ENCODE data around the gene OR10AD1. TPM values are rescaled to one million over a fixed set of nuclear protein-coding genes. Genes with fewer than 3 reads are reported as not detected.
"Not testable (repeated sequence)": the region's sequence is repeated elsewhere in the genome, so short reads cannot be mapped to it uniquely, and the experiment has no call there.

Gene OR10AD1, protein sequence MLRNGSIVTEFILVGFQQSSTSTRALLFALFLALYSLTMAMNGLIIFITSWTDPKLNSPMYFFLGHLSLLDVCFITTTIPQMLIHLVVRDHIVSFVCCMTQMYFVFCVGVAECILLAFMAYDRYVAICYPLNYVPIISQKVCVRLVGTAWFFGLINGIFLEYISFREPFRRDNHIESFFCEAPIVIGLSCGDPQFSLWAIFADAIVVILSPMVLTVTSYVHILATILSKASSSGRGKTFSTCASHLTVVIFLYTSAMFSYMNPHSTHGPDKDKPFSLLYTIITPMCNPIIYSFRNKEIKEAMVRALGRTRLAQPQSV
- total RNA-seq = not detected

DNA sequence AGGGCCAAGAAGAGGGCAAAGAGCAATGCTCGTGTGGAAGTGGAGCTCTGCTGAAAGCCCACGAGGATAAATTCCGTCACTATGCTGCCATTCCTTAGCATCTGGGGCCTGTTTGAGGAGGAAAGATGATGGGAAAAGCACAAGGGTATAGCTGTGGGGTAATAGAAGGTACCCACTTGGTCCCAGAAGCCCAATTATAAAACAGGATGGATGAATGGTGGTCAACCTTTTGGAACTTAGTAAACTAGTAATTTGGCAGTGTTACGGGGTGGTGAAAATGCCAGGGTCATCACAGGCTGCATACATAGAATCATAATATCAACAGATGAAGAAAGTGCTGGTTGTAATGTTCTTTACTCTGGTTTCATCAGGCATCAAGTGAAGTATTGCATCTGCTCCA is at the start of gene OR10AD1:
Gene OR10AD1, minus strand, starts transcription at position 101 of the 400 bp plus-strand sequence. Its CDS starts 0 bp downstream, at position 101.
- no peak for DNase-seq

DNA sequence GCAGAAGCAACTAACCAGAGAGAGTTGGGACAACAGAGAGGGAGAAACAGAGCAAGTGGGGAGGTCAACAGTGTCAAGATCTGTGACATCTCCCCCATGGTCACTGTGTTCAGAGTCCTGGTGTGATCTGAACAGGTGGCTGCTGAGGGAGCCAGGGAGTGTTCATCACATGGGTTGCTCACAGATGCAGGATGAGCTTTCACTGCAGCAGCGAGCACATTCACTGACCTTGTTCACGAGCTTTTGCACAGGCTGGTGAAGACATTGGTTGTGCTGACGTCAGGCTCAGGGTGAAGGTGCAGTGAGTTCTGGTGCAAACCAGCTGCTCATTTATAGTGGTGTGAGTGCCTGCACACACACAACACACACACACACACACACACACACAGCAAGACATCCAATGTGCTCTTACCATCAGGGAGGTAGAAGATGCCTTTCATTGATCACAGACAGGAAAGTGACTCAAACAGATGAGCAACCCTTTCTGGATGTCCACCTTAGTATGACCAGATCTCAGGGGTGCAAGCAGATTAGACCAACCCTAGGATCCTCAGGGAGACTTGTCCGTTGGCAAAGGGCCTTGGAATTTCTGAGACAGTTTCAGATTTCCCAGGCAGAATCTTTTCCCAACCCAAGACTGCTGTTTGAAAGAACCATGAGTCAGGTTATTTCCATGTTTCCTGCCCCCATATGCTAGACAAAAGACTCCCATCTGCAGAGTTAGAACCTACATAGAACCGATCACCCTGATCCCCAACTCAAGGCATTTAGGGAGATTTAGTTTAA is 44.3 kb upstream of the OR10AD1 start:
- DNase-seq = no peak

DNA sequence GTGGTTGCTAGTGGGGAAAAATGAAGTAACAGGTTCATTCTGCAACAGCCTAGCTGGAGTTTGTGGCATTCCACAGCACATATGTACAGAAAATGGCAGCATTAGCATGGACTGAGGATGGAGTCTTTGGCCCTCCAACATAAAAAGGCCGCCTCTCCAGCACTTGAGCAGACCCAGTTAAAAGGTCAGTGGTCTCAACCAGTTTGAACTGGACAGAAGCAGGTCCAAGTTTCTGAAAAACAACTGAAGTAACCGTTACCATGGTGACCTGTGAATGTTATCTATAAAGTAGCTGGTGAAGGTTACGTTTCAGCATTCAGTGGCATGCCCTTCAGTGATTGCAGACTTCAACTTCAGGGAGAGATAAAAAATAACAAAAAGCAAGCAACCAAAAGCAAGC is 34.1 kb upstream of the OR10AD1 start:
- no peak for DNase-seq

DNA sequence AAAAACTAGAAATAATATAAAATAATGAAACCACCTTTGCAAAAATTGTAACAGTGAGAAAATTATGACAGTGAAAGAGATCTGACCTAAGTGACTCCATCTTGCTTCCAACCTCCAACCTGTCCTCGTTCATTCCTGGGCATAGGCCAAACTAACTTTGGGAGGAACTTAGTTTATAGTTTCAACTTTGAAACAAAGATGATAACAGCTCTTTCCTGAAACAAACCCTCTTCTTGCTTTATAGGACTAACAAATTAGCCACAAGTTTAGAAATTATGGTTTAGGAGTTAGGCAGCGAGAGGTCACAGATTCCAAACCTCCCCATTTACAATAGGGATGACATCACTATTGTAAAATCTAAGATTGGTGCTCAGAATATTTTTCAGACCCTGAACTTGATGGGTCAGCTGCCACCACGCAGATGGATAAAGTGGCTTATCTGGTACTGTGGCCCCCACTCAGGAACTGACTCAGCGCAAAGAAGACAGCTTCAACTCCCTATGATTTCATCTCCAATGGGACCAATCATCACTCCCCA is 32.8 kb upstream of the OR10AD1 start:
- DNase-seq = no peak

DNA sequence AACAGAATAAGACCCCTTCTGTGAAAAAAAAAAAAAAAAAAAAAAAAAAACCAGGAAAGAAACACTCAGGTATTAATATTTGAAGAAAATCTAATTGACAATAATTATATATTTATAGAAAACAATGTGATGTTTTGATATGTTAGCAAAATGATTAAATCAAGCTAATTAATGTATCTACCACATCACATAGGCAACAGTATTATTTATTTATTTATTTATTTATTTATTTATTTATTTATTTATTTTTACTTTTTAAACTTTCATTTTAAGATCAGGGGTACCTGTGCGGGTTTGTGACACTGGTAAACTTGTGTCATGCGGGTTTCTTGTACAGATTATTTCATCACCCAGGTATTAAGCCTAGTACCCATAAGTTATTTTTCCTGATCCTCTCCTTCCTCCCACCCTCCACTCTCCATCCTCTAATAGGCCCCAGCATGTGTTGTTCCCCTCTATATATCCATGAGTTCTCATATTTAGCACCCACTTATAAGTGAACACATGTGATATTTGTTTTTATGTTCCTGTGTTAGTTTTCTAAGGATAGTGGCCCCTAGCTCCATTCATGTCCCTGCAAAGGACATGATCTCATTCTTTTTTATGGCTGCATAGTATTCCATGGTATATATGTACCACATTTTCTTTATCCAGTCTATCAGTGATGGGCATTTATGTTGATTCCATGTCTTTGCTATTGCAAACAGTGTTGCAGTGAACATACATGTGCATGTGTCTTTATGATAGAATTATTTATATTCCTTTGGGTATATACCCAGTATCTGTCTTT is 28.3 kb upstream of the OR10AD1 start:
- DNase-seq = not testable (repeated sequence)

DNA sequence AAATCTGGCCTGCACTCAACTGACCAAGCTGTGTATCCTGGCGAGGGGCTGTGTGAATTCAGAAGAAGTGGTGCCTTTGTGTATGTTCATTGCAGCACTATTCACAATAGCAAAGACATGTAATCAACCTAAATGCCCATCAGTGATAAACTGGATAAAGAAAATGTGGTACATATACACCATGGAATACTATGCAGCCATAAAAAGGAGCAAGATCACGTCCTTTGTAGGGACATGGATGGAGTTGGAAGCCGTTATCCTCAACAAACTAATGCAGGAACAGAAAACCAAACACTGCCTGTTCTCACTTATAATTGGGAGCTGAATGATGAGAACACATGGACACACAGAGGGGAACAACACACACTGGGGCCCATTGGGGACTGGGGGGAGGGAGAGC is 21.4 kb upstream of the OR10AD1 start:
- DNase-seq = not testable (repeated sequence)

DNA sequence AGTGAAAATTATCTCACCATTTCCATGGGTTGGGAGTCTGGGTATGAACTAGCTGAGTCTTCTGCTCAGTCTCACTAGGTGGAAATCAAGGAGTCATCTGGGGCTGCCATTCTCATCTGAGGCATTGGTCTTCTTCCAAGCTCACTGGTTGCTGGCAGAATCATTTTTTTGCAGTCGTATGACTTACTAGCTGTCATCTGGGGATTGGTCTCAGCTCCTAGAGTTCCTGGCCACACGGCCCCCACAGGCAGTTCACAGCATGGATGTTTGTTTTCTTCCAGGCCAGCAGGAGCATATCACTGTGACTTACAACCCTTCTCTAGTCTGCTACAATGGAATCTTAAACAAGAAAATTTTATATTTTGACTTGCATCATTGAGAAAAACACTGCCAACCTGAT is 18.6 kb upstream of the OR10AD1 start:
- no peak for DNase-seq

DNA sequence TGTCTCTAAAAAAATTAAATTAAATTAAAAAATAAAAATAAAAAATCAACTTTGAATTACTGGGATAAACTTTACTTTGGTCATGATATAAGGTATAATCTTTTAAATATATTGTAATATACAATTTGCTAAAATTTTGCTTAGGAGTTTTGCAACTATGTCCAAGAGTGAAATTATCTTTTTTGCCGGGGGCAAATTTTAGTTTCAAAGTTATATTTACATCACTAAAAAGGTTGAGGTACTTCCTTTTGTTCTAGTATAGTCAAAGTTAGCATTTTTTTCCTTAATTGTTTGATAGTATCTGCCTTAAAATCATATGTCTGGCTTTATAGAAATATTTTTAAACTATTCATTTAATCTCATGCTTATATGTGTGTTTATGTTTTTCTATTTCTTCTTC is 17.6 kb upstream of the OR10AD1 start:
- no peak for DNase-seq

DNA sequence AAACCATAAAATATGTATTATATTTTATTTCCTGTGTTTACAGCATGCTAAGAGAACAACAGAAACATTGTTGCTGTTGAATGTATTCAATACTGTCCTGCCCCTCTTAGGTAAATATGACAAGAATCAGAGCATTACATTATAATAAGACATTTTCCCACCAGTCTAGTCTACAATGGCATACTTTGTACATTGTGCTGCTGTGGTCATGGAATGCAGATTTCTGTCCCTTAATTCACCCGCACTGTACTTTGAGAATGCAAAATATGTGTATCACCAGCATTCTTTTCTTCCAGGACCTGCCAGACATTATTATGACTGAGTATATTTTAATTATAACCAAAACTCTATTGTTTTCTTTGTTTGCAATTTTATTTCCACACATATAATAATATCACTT is 16.5 kb upstream of the OR10AD1 start:
- DNase-seq = no peak

DNA sequence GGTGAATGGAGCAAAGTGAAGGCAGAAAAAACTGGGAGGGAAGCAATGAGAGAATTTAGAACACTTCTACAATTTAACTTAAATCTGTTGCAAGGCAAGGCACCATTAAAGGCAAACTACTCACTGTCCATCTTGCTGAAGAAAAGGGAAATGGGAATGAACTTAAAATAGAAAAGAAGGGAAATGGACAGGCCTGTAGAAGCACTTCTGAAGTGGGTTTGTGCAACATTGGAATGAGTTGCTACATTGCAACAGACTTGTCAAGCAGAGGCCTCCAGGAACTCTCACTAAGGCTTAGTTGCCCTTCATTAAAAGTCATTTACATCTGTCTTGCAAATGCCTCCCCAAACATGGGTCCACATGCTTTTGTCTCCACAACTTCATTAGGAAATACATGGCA is 13.7 kb upstream of the OR10AD1 start:
- no peak for DNase-seq

DNA sequence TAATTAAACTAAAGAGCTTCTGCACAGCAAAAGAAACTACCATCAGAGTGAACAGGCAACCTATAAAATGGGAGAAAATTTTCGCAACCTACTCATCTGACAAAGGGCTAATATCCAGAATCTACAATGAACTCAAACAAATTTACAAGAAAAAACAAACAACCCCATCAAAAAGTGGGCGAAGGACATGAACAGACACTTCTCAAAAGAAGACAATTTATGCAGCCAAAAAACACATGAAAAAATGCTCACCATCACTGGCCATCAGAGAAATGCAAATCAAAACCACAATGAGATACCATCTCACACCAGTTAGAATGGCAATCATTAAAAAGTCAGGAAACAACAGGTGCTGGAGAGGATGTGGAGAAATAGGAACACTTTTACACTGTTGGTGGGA is 6.4 kb upstream of the OR10AD1 start:
- not testable (repeated sequence) for DNase-seq

DNA sequence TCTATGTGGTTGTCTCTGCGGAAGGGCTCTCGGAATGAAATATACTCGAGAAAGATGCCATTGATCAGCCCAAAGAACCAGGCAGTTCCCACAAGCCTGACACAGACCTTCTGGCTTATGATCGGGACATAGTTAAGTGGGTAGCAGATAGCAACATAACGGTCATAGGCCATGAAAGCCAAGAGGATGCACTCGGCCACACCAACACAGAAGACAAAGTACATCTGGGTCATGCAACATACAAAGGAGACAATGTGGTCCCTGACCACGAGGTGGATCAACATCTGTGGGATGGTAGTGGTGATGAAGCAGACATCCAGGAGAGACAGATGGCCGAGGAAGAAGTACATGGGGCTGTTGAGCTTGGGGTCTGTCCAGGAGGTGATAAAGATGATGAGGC is 326 bp downstream of the OR10AD1 start:
- DNase-seq = no peak

DNA sequence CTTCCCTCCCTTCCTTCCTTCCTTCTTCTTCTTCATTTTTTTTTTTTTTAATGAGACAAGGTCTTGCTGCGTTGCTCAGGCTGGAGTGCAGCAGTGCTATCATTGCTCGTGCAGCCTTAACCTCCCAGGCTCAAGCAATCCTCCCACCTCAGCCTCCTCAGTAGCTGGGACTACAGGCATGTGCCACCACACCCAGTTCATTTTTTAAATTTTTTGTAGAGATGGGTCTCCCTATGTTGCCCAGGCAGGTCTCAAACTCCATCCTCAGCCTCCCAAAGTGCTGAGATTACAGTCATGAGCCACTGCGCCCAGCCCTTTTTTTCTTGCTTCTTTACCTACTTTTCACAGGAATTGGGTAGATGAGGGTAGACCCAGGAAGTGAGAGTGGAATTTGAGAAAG is 1.6 kb downstream of the OR10AD1 start:
- DNase-seq = no peak

DNA sequence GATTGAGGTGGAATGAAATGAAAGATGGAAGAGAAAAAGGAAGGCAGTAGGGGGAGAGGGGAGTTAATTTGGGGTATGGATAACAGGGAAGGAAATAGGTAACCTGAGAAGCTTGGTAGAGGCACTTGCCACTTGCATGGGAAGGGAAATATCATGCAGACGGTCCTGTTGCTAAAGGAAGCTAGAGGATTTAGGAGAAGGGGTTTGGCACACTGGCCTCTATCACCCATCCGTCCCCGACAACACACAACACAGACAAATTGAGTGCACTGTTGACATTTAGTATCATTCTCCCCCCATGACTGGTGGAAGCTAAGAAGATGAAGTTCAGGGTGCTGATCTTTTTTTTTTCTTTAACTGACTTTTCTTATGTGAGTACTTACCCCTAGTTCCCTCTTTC is 2.0 kb downstream of the OR10AD1 start:
- DNase-seq = no peak

DNA sequence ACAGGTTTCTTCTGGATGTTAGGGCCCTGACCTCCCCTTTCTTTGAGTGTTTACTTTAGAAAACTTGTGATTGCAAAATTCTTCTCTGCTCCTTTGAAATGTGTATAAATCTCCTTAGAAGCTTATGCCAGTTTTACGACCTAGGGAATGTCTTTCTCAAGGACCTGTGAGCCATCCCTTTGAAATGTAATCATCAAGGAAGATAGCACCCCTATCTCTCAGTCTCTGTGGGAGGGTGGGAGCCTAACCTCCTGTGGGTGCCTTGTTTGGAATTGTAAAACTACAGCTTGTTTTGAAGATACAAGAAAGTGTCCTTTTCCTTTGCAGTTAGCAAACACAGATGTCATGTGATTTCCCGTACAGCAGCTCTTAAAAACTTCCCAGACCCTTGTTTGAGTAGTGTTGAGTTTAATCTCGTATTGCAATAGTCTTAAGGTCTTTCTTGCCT is 3.3 kb downstream of the OR10AD1 start:
- DNase-seq = no peak

DNA sequence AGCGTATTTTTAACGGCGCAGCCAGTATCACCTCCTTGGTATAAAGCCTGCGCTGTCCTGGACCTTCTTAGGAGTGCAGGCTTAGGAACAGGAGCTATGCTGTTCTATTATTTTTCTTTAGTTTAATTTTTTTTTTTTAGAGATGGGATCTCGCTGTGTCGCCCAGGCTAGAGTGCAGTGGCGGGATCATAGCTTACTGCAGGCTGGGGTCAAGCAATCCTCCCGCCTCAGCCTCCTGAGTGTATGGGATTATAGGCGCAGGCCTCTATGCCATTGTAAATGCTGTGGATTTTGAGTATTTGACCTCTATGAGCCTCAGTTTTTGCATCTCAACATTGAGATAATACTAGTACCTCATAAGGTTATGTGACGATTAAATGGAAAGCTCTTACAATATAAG is 4.1 kb downstream of the OR10AD1 start:
- DNase-seq = no peak

DNA sequence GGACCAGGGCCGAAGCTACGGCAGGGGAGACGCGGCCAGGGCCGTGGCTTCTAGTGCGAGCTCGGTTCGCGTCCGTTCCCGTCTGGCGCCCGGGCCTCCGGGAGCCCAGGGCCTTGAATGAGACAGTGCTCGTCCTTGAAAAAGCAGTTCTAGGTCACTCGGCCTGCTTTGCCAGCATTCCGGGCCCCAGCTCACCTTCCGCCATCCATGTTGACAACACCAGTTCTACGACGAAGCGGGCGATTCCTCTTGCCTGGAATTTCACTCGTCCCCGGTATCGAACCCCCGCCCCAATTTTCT is 4.5 kb downstream of the OR10AD1 start:
- no peak for DNase-seq

DNA sequence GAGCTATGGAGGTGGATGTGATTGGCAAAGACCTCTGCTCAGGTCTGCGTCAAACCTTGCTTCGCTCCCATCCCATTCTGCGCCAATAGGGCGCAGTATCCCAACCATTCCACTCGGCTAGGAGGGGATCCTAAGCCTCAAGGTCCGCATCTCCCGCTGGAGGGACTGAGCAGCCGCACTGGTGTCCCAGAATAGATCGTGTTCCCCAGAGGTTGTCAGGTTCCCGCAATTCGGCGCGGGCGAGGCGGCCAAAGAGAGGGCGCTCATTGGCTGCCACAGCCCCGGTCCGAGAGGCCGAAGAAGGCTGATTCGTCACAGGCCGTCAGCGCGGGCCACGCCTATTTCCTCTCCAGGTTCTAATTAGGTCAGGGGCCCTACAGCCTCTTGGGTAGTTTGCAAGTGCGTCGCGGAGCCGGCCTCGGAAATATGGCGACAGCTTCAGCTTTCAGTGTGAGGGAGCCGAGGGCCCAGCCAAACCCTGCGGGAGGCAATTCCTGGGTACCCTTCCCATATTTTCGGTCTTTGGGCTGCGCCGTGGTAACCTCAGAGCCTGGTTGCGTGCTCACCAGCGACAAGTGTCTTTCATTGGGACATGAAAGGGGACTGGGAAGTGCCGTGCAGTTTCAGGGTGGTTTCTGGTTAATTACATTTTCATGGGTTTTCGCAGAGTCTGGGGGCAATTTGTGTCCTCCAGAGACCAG is 5.0 kb downstream of the OR10AD1 start:
- DNase-seq = peak; percentile 94

DNA sequence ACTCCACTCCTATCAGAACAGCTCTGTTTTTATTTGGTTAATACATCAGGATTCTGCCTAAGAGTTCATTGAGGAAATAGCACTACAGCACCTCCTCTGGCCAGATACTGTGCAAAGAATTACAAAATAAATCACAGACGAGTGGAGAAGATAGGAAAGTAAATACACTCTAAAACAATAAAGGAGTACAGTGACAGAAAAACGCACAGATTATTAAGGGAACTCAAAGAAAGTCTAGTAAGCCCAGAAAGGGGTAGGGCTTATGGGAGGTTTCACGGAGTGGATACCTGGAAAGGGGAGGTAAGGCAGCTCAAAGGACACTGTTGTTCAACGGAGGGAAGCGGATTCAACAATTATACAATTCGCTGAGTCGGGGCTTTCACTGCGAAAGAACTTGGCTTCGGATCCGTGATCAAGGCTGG is 5.5 kb downstream of the OR10AD1 start:
- no peak for DNase-seq

DNA sequence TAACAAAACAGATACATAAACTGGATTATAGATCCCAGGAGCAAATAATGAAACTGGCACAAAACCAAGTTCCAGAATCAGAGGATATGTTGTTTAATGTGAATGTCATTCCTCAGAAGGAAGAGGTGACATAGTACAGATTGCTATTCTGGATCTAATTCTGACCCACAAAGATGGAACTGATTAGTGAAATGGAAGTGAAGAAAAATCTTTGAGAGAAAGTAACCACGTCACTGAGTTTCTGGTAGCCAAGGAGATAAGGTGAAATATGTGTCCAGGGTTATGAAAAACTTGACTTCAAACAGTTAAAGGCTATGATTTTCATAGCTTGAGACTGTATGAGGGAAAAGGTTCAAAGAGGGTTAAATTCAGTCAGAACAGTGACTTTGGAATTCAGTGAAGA is 8.3 kb downstream of the OR10AD1 start:
- no peak for DNase-seq

DNA sequence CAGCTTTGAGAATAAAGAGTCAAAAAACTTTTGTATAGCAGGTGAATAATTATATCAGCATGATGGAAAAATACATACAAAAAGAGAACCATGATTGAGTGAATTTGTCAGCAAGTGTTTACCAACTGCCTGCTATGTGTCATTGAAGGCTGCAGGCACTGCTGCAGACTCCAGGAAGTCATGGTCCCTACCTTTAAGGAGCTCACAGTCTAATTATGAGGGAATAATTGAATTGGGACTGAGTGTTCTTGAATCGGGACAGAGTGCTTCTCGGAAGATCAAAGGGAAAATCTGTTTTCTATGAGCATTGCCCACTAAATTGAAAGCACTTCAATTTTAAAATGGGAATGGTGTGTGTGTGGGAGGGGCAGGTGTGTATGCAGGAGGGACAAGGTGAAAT is 9.5 kb downstream of the OR10AD1 start:
- no peak for DNase-seq

DNA sequence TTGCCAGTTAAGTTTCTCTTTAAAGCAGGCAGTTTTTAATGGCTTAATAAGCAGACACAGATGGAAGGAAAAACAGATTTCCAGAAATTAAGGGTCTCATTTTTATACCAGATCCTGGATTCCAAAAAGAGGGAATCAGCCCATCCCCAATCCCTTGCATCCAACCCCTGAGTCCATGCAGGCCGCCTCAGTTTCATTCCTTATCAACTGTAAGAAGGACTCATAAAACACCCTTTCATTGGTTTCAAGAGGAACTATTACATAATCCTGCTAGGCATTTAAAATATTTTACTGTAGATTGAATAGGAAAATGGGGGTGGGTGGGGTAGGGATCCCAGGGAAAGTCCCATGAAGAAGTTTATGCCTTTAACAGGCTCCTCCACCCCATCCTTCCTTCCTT is 10.2 kb downstream of the OR10AD1 start:
- DNase-seq = no peak
